HG03103 (cell line): ENCODE results near the gene LMTK2.

ENCODE experiments used
- ATAC-seq: cut with Tn5 transposase; IDR thresholded peaks from one replicate; pipeline ENCODE4 v1.9.1; 2021; ENCODE audit warnings: low read depth; ENCODE audit not compliant: unreplicated experiment

Gene LMTK2

GRCh38 chr7:98171449-98171848 lies 64.8 kb downstream of the LMTK2 start:
- ATAC-seq: no peak

- no peak for ATAC-seq
Measured at GRCh38 chr7:98174334-98175259, 67.9 kb downstream of the LMTK2 start.

- ATAC-seq: no peak
Measured at GRCh38 chr7:98175260-98175940, 68.7 kb downstream of the LMTK2 start.

- ATAC-seq: no peak
Measured at GRCh38 chr7:98177553-98177952, 70.9 kb downstream of the LMTK2 start.

- no peak for ATAC-seq
Measured at GRCh38 chr7:98178321-98178720, 71.7 kb downstream of the LMTK2 start.

- ATAC-seq: no peak
Measured at GRCh38 chr7:98178762-98179490, 72.3 kb downstream of the LMTK2 start.

- ATAC-seq: no peak
Measured at GRCh38 chr7:98180751-98181150, 74.1 kb downstream of the LMTK2 start.

- ATAC-seq: no peak
Measured at GRCh38 chr7:98185101-98185500, 78.4 kb downstream of the LMTK2 start.

- ATAC-seq: no peak
Measured at GRCh38 chr7:98186452-98187137, 79.9 kb downstream of the LMTK2 start.

- ATAC-seq: no peak
Measured at GRCh38 chr7:98187138-98187502, 80.5 kb downstream of the LMTK2 start.

- ATAC-seq: no peak
Measured at GRCh38 chr7:98189559-98189958, 82.9 kb downstream of the LMTK2 start.

- ATAC-seq: no peak
Measured at GRCh38 chr7:98191668-98192431, 85.2 kb downstream of the LMTK2 start.

GRCh38 chr7:98192781-98193457 lies 86.3 kb downstream of the LMTK2 start:
- no peak for ATAC-seq

- no peak for ATAC-seq
Measured at GRCh38 chr7:98193474-98194180, 87.0 kb downstream of the LMTK2 start.

- ATAC-seq: no peak
Measured at GRCh38 chr7:98194186-98194585, 87.5 kb downstream of the LMTK2 start.

GRCh38 chr7:98194672-98195457 lies 88.2 kb downstream of the LMTK2 start:
- no peak for ATAC-seq

- ATAC-seq: no peak
Measured at GRCh38 chr7:98196706-98197605, 90.3 kb downstream of the LMTK2 start.
